ENCODE results near the gene SMIM45.

Gene SMIM45

DNA sequence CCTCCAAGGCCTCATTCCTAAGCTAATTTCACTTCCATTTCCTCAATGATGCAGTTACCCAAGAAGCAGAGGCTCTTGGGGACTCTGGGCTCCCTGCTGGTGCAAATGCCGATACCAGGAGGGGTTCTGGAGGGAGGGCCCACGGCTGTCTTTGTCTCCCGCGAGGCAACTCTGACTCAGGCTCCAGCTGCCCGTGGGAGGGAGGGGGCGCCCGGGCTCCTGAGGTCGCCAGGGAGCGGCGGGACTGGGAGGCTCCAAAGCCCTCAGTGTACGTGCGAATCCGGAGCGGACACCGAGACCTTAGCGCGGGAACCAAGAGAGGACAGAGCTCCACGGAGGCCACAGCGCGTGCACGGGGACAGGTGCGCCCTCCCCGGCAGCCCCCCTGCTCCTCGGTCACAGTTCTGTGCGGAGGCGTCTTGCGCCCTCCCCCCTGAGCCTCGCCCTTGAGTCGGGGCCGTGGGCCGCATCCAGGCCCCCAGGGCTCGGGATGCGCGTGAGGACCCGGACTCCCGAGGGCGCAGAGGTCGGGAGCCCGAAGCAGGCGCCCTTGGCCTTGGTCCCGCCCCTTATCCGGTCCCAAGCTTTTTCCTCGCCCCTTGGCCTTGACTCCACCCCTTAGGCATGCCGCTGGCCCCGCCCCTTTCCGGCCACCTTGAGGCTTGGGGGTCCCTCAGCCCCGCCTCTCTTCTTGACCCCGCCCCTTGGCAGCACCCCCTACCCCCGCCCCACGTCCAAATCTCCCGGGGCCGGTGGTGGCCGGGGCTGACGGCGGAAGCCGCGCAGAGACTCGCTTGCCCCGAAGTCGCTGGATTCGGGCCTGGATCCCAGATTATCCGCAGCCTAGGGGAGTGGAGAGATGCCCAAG is 32.4 kb upstream of the SMIM45 start (continued):
- no peak for TF ChIP-seq NANOG (IDR thresholded peaks at IDR 0.05; ENCODE audit: insufficient read depth, low read depth, low read length, poor library complexity, severe bottlenecking)
- TF ChIP-seq RBBP5 (IDR thresholded peaks at IDR 0.05; ENCODE audit: borderline replicate concordance, low read depth, low read length) = peak; percentile 26; the same call in 1 of the 2 replicates
- TF ChIP-seq CTBP2 (IDR thresholded peaks at IDR 0.05; ENCODE audit: borderline replicate concordance, insufficient read depth, insufficient read length, low read length) = no peak
- no peak for TF ChIP-seq EGR1 (IDR thresholded peaks at IDR 0.05; ENCODE audit: borderline replicate concordance, low read depth, low read length)
- TF ChIP-seq HDAC6 (IDR thresholded peaks at IDR 0.05; ENCODE audit: low read depth, low read length) = no peak
- no peak for TF ChIP-seq TCF12 (IDR thresholded peaks at IDR 0.05; ENCODE audit: low read depth, low read length)
- TF ChIP-seq, protein P1, sequence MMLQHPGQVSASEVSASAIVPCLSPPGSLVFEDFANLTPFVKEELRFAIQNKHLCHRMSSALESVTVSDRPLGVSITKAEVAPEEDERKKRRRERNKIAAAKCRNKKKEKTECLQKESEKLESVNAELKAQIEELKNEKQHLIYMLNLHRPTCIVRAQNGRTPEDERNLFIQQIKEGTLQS (IDR thresholded peaks at IDR 0.05; ENCODE audit: insufficient read depth, low read depth, low read length) = no peak
- TF ChIP-seq SIN3A (conservative IDR thresholded peaks at IDR 0.05 in 1 of 2, IDR thresholded peaks at IDR 0.05 in 1 of 2; ENCODE audit: low read depth in 1 of 2, low read length in 2 of 2) = no peak
- no peak for TF ChIP-seq CBX8 (IDR thresholded peaks at IDR 0.05; ENCODE audit: borderline replicate concordance, low read depth, low read length)
- TF ChIP-seq KDM1A (IDR thresholded peaks at IDR 0.05; ENCODE audit: borderline replicate concordance, low read length) = no peak
- no peak for TF ChIP-seq SAP30 (IDR thresholded peaks at IDR 0.05; ENCODE audit: insufficient read depth, insufficient replicate concordance, low read length)
- no peak for TF ChIP-seq MAFK (IDR thresholded peaks at IDR 0.05; ENCODE audit: low read depth, low read length)
- TF ChIP-seq, protein P2, sequence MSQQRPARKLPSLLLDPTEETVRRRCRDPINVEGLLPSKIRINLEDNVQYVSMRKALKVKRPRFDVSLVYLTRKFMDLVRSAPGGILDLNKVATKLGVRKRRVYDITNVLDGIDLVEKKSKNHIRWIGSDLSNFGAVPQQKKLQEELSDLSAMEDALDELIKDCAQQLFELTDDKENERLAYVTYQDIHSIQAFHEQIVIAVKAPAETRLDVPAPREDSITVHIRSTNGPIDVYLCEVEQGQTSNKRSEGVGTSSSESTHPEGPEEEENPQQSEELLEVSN (IDR thresholded peaks at IDR 0.05) = peak; percentile 76; the same call in 1 of the 2 replicates
- TF ChIP-seq RXRA (IDR thresholded peaks at IDR 0.05; ENCODE audit: insufficient read depth, low read depth, low read length) = no peak
- TF ChIP-seq CREB1 (IDR thresholded peaks at IDR 0.05) = no peak
- 0 out of 2 replicates have a peak, but pooled peaks have one; percentile 20 for TF ChIP-seq SP1 (IDR thresholded peaks at IDR 0.05; ENCODE audit: low read depth, low read length)

Data from H1 (cell line).